Endothelial cell of umbilical vein (primary cell): ENCODE measurements around the gene CACNA1C. TPM values are rescaled to one million over a fixed set of nuclear protein-coding genes. Genes with fewer than 3 reads are reported as not detected.

Experiments used
- BruUV-seq: library from RNA; stranded (reverse); fragments of 400-500 nt; replicated peaks from 2 replicates; lab custom pipeline; 2021; lab: Mats Ljungman, UMichigan
- CTCF ChIA-PET: fragments of 300-600, 350-600 bp; sonication (Branson Sonifier 250); formaldehyde crosslinking; loops from one replicate; lab custom pipeline; 2021; ENCODE audit warnings: antibody characterized with exemption, inconsistent platforms; lab: Charles Lee
- POLR2A ChIA-PET: fragments of 300-600, 350-600 bp; sonication (Branson Sonifier 250); formaldehyde crosslinking; loops from one replicate; lab custom pipeline; 2021; ENCODE audit warnings: antibody characterized with exemption, inconsistent platforms; lab: Charles Lee
- DNase-seq: peaks from one replicate; pipeline ENCODE4 v3.0.0-alpha.2; 2011; ENCODE audit warnings: low read depth, low spot score
- FAIRE-seq: peaks from 2 replicates; lab custom pipeline; 2011; peaks lifted over from hg19 to GRCh38; lab: Jason Lieb, UNC
- H2AFZ ChIP-seq: 2 replicates; pipeline ENCODE4 v1.6.0; 2012; ENCODE audit warnings: low read depth, low read length, control low read depth, inconsistent platforms
- H3K27ac ChIP-seq: 2 replicates; pipeline ENCODE4 v1.5.1; 2011; ENCODE audit warnings: low read depth, mild to moderate bottlenecking, control low read depth, low read length, moderate library complexity; ENCODE audit not compliant: insufficient read depth
- H3K27me3 ChIP-seq, 2 experiments: 2 replicates each; pipeline versions ENCODE4 v1.6.0 to v1.6.1; 2011; ENCODE audit warnings: low read length in 2 of 2, mixed read lengths in 1 of 2; ENCODE audit not compliant: control insufficient read depth in 2 of 2, insufficient read depth in 2 of 2
- H3K36me3 ChIP-seq, 2 experiments: 2 replicates in 1 of 2; 3 replicates in 1 of 2; pipeline ENCODE4 v1.5.1; 2011; ENCODE audit warnings: low read length in 2 of 2, mild to moderate bottlenecking in 1 of 2, moderate library complexity in 1 of 2; ENCODE audit not compliant: control insufficient read depth in 2 of 2, insufficient read depth in 2 of 2; ENCODE audit errors: extremely low read depth in 1 of 2
- H3K4me1 ChIP-seq: 3 replicates; pipeline ENCODE4 v1.5.1; 2011; ENCODE audit warnings: mild to moderate bottlenecking, low read length; ENCODE audit not compliant: control insufficient read depth, insufficient read depth; ENCODE audit errors: extremely low read depth
- H3K4me2 ChIP-seq: 2 replicates; pipeline ENCODE4 v1.6.1; 2011; ENCODE audit warnings: low read length, control low read depth, mixed read lengths; ENCODE audit not compliant: insufficient read depth
- H3K4me3 ChIP-seq, 3 experiments: fragments of 200-600 bp in 1 of 3; sonication (generic), shearing (Covaris generic) in 1 of 3; replicated peaks in 1 of 3; 2 replicates each; pipeline ENCODE4 v1.5.1; 2011 to 2016; ENCODE audit warnings: control low read depth in 3 of 3, low read length in 3 of 3, mild to moderate bottlenecking in 2 of 3, inconsistent platforms in 1 of 3, low read depth in 1 of 3, moderate library complexity in 1 of 3; ENCODE audit not compliant: insufficient read depth in 1 of 3
- H3K79me2 ChIP-seq: 2 replicates; pipeline ENCODE4 v1.6.0; 2012; ENCODE audit warnings: low read length, inconsistent platforms; ENCODE audit not compliant: control insufficient read depth, insufficient read depth
- H3K9ac ChIP-seq: replicated peaks from 2 replicates; pipeline ENCODE3; 2011; ENCODE audit warnings: low read length, control low read depth; ENCODE audit not compliant: insufficient read depth; ENCODE audit errors: extremely low read depth
- H3K9me1 ChIP-seq: replicated peaks from 3 replicates; pipeline ENCODE4 v1.6.0; 2011; ENCODE audit warnings: mild to moderate bottlenecking, low read length; ENCODE audit not compliant: control insufficient read depth, insufficient read depth; ENCODE audit errors: extremely low read depth
- H3K9me3 ChIP-seq: replicated peaks from 2 replicates; pipeline ENCODE4 v1.5.1; 2012; ENCODE audit warnings: low read length, inconsistent platforms; ENCODE audit not compliant: control insufficient read depth, insufficient read depth
- H4K20me1 ChIP-seq: replicated peaks from 2 replicates; pipeline ENCODE3; 2011; ENCODE audit warnings: mild to moderate bottlenecking, low read length; ENCODE audit not compliant: control insufficient read depth, insufficient read depth; ENCODE audit errors: extremely low read depth
- CTCF ChIP-seq, 2 donors: IDR thresholded peaks; 1 replicate in 1 of 2; 2 replicates in 1 of 2; pipeline ENCODE4 v1.5.1; 2011; ENCODE audit warnings: low read length in 2 of 2, mild to moderate bottlenecking in 2 of 2, moderate library complexity in 2 of 2, control low read depth in 1 of 2, inconsistent platforms in 1 of 2, low read depth in 1 of 2; ENCODE audit not compliant: insufficient read depth in 1 of 2; ENCODE audit errors: extremely low read depth in 1 of 2
- MAX ChIP-seq: IDR thresholded peaks from 2 replicates; pipeline ENCODE4 v1.6.1; 2011; ENCODE audit not compliant: insufficient read depth, insufficient read length
- dilution Hi-C: fragments of 300-500 bp; cut with MboI; formaldehyde crosslinking; loops from one replicate; pipeline ENCODE4 v1.15.0; 2019; ENCODE audit warnings: low sequenced_read_pairs; ENCODE audit not compliant: extremely low pct_ligation_motif_present
- intact Hi-C: fragments of 100-400 bp; cut with micrococcal nuclease; formaldehyde crosslinking; loops from one replicate; pipeline ENCODE4 v1.10.0; 2022
- polyA plus RNA-seq, 4 experiments: library from polyadenylated mRNA; depleted of rRNA in 3 of 4; stranded (reverse) in 3 of 4; unstranded in 1 of 4; fragments of >200 nt; gene quantifications; 2 replicates each; pipeline versions ENCODE4 v1.2.1 to v1.2.3, GENCODE V29; 2011 to 2012; ENCODE audit warnings: missing spikeins in 1 of 4
- total RNA-seq: library from RNA; stranded (reverse); gene quantifications from 2 replicates; pipeline ENCODE4 v1.2.3, GENCODE V29; 2021

CACNA1C gene
- total and polyA plus RNA-seq, 2 donors (not counting 3 experiments of a cell fraction or from before 2014, with no cell fraction given) = not detected

- intact Hi-C loops = no loop called here
- CTCF ChIA-PET = no interaction called here
Observed at GRCh38 chr12:2624543-2625288, 571.9 kb downstream of the CACNA1C start.

More at GRCh38 chr12:2624543-2625288, 571.9 kb downstream of the CACNA1C start:
- FAIRE-seq (no peak), DNase-seq (no peak)
- no TSS peak for BruUV-seq
- Histone ChIP-seq H3K9me1 (no peaks in the 10 kb centered on the region), H3K27me3 (peaks cover 0 to 4% of the 10 kb centered on the region in 2 experiments), H3K27ac (no peak overlapping the region), H2AFZ (no peak overlapping the region), H3K9ac (no peak overlapping the region), H3K4me3 (no peak overlapping the region), H3K4me2 (no peak overlapping the region), H4K20me1 (no peaks in the 10 kb centered on the region), H3K36me3 (no peaks in the 10 kb centered on the region), H3K79me2 (no peaks in the 10 kb centered on the region), H3K9me3 (no peaks in the 10 kb centered on the region), H3K4me1 (no peaks in the 10 kb centered on the region)
- dilution Hi-C loops = no loop called here
- peak in 1 of 2 donors; percentile 25 for TF ChIP-seq CTCF (IDR thresholded peaks at IDR 0.05; ENCODE audit: extremely low read depth in 1 of 2, insufficient read depth in 1 of 2, low read depth in 1 of 2, low read length in 2 of 2)
- no peak for TF ChIP-seq MAX
- POLR2A ChIA-PET = no interaction called here
